GM19035 (cell line): ENCODE data around the gene SBF2.

ENCODE experiments used
- ATAC-seq: cut with Tn5 transposase; IDR thresholded peaks from one replicate; pipeline ENCODE4 v1.9.1; 2021; ENCODE audit not compliant: unreplicated experiment

SBF2 gene

GRCh38 chr11:10302359-10302743 lies 8.3 kb upstream of the SBF2 start:
- no peak for ATAC-seq

DNA sequence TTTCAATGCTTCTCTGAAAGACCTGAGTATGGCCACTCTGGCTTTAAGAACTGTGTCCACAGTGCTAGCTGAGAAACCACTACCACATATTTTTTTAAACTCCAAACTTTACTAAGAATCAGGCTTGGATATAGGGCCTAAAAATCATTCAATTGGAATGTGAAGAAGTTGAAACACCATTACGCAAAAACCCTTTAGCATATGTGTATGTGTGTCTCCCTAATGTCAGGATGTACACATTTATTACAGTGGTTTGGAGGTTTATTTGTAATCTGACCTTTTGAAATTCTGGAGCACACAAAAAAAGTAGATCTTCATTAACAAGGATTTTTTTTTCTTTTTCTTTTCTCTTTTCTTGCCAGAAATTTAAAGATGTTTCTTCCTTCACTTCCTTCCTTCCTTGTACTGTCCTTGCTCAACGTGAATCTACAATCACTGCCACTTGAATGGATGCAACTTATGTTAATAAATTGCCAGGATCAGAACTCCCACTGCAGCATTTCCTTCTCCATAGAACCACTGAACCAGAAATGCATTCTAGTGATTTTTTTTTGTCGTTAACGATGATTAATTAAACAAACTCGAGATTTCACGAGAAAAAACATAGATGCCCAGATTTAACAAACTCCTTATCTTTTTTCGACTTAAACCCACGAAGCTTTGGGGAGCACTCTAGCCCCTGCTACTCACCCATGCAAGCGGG lies 7.8 kb upstream of the SBF2 start:
- ATAC-seq = no peak

GRCh38 chr11:10298342-10298741 lies 4.3 kb upstream of the SBF2 start:
- peak; percentile 93 for ATAC-seq

GRCh38 chr11:10295064-10295901 lies 1.3 kb upstream of the SBF2 start:
- ATAC-seq = no peak

DNA sequence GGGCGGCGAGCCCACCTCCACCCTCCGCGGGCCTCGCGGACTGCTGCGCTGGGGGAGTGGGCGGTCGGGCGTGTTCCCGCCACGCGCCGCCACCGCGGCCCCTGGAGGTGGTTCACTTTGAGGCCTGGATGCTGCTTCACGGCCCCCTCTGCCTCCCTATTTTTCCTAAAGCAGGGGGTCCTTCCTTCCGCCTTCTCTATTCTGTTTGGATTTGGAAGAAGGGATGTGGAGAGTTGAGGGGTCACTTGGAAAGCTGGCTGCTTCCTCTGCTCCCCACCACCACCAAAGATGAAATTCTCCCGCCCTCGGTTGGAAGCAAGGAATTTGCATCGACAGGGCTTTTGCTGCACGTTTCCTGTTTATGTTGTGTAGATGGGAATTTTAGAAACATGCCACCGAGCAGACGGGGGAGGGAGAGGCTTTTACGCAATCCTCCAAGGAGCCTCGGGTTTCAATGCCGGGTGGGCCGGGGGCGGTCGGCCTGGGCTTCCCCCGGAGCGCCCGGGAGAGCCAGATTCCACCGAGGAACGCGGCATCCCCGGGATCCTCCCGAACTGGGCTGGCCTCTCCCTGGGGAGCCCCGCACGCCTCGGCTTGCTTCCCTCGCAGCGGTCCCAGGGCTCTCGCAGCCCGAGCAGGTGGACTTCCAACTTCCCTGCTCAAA lies 403 bp upstream of the SBF2 start:
- ATAC-seq = no peak

DNA sequence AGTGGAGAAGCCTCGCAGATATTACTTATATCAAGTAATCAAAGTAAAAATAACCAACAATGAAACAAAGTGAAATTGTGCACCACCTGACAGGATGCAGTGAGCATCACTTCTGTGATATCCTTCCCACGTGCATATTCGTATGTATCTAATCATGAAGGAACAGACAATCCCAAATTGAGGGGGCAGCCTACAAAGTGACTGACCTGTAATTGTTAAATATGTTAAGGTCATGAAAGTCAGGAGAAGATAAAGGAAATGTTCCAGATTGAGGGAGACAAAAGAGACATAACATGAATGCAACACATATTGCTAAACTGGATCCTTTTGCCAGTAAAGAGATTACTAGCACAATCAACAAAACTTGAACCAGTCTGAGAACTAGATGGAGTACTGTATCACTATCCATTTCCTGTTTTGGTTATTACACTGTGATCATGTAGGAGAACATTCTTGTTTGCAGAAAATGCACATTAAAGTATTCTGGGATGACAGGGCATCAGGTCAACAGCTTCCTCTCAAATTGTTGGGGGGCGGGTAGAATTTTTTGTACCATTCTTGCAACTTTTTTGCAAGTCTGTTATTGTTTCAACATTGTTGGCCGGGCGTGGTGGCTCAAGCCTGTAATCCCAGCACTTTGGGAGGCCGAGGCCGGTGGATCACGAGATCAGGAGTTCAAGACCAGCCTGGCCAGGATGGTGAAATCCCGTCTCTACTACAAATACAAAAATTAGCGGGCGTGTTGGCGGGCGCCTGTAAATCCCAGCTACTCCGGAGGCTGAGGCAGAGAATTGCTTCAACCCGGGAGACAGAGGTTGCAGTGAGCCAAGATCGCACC lies 2.0 kb downstream of the SBF2 start:
- no peak for ATAC-seq

DNA sequence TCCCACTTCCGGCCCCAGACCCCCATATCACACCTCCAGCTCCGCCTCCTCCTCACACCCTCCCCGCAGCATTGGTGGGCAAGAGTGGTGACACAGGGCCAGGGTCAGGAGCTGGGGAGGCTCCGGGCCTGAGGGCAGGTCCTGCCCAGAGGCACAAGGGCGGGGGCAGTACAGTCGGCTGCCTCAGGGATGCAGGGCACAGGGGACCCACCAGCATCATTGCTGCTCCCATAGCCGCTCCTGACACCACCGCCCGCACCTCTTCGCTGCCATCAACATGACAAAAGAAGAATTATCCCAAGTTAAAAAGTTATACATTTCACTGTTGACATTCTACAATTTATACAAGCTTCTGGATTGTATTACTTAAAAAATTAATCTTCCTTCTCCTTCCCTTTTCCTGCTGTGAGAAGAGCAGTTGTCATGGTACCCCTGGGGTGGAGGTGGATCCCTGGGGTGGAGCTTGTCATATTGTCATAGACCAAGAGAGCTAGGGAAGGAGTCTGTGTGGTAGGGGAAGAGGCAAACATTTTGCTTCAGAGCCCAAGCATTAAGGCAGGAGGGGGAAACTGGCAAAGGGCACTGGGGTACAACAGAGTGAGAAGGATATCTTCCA lies 4.1 kb downstream of the SBF2 start:
- ATAC-seq = no peak

GRCh38 chr11:10288881-10289764 lies 4.9 kb downstream of the SBF2 start:
- no peak for ATAC-seq

DNA sequence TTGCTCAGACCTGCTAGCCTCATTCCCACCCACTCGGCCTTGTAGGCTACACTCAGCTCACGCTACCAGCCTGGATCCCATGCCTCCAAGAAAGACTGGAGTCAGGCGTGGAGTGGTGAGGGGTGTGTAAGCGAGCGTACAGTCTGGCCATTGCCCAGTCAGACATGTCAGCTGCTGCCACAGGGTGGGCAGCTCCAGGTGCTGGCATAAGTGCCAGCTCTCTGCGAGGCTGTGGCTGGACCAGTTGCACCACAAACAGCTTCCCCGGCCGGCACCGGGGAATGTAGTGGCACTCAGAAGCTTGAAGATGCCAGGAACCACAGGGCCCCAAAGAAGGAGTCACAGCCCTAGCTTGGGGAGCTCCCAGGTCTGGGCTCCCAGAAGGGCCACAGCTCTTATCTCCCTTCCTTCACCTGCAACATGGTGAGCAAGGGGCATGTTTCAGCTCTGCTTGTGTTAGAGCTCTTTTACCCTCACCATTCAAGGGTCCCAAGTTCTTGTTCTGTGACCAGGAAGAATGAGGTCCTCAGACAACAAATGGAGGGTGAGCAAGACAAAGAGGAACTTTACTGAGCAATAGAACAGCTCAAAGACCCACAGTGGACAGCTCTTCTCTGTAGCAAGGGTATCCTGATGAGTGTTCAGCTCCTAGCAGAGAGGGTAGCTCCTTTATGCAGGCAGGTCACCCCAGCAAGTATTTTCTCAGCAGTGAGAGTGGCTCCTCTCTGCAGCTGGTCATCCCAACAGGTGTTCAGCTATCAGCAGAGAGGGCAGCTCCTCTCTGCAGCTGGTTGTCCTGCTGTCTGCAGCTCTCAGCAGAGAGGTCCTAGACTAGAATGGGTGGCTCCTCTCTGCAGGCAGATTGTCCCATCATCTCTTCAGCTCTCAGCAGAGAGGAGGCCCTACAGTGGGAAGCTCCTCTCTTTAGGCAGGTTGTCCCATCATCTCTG lies 6.0 kb downstream of the SBF2 start:
- no peak for ATAC-seq

GRCh38 chr11:10287140-10287539 lies 6.9 kb downstream of the SBF2 start:
- ATAC-seq = no peak

DNA sequence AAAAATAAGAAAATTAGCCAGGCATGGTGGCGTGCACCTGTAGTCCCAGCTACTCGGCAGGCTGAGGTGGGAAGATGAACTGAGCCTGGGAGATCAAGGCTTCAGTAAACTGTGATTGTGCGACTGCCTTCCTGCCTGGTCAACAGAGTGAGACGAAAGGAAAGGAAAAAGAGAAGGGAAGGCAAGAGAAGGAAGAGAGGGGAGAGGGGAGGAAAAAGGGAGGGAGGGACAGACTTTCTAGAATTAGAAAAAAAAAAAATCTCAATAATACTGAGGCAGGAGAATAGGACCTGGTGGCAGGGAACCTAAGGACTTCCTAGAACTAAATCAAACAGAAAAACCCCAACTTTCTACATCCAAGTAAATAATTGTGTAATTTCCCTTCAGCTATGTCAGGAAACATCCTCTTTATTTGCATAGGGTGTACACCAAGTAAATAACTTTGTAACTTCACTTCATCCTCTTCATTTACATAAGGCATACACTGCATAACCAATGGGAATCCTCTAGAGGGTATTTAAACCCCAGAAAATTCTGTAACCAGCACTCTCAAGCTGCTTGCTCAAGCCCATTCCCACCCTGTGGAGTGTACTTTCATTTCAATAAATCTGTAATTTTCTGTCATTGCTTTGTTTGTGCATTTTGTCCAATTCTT lies 8.7 kb downstream of the SBF2 start:
- no peak for ATAC-seq

DNA sequence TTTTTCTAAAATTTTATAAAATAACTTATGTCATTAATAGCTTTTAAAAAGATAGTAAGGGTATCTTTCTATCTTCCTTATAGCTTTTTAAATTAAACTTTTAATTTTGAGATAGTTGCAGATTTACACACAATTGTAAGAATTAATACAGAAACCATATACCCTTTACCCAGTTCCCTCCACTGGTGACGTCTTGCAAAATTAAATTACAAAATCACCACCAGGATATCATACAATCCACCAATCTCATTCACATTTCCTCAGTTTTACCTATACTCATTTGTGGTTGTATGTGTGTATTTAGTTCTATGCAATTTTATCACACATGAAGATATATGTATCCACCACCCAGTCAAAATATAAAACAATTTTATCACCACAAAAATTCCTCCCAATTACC lies 10.0 kb downstream of the SBF2 start:
- ATAC-seq = no peak

GRCh38 chr11:10282117-10282516 lies 11.9 kb downstream of the SBF2 start:
- ATAC-seq = no peak

DNA sequence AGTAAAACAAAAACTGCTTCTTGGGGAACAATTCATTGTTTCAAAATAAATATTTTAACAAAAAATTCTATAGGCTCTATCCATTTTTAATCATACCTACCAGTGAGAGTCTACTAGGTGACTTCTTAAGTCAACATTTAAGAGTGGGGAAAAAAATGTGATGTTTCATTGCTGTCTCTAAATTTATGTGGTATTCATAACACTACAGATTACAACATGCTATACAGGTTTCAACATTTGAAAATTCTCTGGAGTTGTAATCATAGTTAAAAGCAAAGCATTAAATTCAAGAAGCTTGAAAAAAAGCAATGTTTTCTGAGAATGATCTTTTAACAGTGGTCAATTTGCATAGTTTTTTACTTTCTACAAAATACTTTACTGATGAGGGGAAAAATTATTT lies 18.3 kb downstream of the SBF2 start:
- no peak for ATAC-seq

DNA sequence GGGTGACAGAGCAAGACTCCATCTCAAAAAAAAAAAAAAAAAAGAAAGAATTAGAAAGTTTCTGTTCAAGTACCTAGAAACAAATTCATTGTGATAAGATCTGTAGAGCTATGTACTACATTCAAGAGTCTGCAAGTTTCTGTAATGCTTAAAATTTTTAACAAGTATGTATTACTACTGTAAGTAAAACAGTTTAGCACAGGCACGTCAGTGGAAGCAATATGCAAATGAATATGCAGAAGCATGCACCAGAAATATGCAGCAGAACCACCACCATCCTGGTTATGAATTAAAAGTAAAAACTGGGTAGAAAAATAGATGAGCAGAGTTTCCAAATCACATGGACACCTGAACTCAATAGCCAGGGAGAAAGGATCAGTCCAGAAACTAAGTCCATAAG lies 19.3 kb downstream of the SBF2 start:
- ATAC-seq = no peak

DNA sequence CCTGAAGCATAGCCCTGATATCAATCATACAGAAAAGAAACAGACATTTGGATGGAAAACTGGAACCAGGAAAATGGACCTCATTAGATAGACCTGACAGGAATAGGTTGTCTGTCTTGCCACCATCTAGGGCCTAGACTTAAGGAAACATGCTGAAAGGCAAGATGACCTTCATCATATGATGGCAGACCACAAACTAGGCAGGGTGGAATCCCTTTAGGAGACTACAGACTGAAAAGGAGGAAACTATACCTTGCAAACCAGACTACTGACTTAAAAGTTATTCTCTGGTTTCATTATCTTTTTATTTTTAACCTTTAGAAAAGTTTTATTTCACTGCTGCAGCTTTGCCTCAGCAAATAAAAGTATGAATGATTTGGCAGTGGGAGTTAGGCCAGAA lies 20.3 kb downstream of the SBF2 start:
- ATAC-seq = no peak

GRCh38 chr11:10272132-10272531 lies 21.9 kb downstream of the SBF2 start:
- no peak for ATAC-seq
